ENCODE measurements around the gene SLC35F6. TPM values are rescaled to one million over a fixed set of nuclear protein-coding genes. Genes with fewer than 3 reads are reported as not detected.

SLC35F6 gene
- polyA plus RNA-seq, 1 donor (not counting 4 experiments of a cell fraction or from before 2014, with no cell fraction given): 25.7 TPM

DNA sequence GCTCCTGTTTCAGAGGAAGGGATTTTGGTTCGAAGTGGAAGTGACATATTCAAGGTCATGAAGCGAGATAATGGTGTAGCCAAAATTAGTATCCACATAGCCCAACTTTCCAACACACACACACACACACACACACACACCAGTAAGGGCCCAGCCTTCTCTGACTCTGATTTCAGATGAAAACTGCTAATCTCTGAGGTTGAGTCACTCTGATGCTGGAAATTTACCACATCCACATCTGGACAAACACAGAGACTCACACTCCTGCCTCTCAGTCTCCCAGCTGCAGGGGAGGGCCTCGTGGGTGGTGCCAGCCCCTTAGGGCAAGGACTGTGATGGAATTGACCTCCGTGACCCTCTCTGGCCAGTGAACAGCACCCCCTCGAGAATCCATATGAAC is 29.0 kb upstream of the SLC35F6 start:
- FAIRE-seq: no peak

DNA sequence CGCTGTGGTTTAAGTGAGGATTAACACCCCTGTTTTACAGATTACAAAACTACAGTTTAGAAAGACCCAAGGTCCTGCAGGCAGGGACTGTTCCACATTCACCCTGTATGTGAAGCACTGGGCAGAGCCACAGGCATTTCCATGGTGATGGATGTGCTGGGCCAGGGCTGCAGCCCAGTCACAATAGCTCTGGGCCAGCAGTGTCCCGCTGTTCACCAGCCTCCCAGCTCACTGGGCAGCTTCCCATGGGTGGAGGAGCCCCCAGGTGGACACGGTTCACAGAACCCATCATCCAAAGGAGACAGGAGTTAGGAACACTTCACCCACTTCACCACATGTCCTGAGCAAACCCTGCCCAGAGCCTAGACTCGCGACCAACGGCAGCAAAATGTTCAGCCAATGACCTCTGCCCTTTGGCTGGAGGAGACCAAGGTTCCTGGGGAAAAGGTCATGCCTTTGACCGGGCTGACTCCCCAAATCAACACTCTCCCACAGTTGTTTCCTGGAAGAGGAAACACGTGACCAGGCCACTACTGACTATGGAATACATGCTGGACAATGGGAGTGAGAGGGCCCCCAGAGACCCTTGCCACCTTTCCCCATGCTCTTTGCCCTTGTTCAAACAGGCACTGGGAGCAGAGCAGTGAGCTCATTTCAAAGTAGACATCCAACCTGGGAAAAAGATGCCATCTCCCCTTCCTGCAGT is 28.0 kb upstream of the SLC35F6 start:
- dilution Hi-C loops (cut with MboI; ENCODE audit: extremely low pct_ligation_motif_present, low sequenced_read_pairs): no loop called here

More for the DNA sequence above, 29.0 kb upstream of the SLC35F6 start:
- no peak overlapping the region for H2AFZ ChIP-seq (ENCODE audit: control insufficient read depth, low read length)
- H3K27ac ChIP-seq (ENCODE audit: control insufficient read depth, insufficient read depth, low read length): no peak overlapping the region
- no peak for DNase-seq (ENCODE audit: low read depth, low spot score)
- no peak overlapping the region for H3K9ac ChIP-seq (ENCODE audit: control insufficient read depth, extremely low read depth, insufficient read depth, low read length)
- no peaks in the 10 kb centered on the region for H3K27me3 ChIP-seq (ENCODE audit: control insufficient read depth, extremely low read depth, insufficient read depth, low read length)
- H3K4me1 ChIP-seq (ENCODE audit: control insufficient read depth, extremely low read depth, insufficient read depth, low read length): no peaks in the 10 kb centered on the region
- TF ChIP-seq, protein P1, sequence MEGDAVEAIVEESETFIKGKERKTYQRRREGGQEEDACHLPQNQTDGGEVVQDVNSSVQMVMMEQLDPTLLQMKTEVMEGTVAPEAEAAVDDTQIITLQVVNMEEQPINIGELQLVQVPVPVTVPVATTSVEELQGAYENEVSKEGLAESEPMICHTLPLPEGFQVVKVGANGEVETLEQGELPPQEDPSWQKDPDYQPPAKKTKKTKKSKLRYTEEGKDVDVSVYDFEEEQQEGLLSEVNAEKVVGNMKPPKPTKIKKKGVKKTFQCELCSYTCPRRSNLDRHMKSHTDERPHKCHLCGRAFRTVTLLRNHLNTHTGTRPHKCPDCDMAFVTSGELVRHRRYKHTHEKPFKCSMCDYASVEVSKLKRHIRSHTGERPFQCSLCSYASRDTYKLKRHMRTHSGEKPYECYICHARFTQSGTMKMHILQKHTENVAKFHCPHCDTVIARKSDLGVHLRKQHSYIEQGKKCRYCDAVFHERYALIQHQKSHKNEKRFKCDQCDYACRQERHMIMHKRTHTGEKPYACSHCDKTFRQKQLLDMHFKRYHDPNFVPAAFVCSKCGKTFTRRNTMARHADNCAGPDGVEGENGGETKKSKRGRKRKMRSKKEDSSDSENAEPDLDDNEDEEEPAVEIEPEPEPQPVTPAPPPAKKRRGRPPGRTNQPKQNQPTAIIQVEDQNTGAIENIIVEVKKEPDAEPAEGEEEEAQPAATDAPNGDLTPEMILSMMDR (optimal IDR thresholded peaks at IDR 0.05 in 1 of 3, IDR thresholded peaks at IDR 0.05 in 1 of 3, conservative IDR thresholded peaks at IDR 0.05 in 1 of 3; ENCODE audit: extremely low read depth in 1 of 3, insufficient read depth in 2 of 3, low read length in 3 of 3): no peak
- no peak for TF ChIP-seq EZH2 (IDR thresholded peaks at IDR 0.05; ENCODE audit: low read length)
- no peaks in the 10 kb centered on the region for H3K79me2 ChIP-seq (ENCODE audit: control insufficient read depth, insufficient read depth, low read length)
- no peaks in the 10 kb centered on the region for H3K36me3 ChIP-seq (ENCODE audit: control insufficient read depth in 2 of 2, extremely low read depth in 1 of 2, insufficient read depth in 2 of 2, low read length in 2 of 2)
- no peaks in the 10 kb centered on the region for H4K20me1 ChIP-seq (ENCODE audit: control insufficient read depth, extremely low read depth, insufficient read depth, low read length)
- H3K4me2 ChIP-seq (ENCODE audit: control insufficient read depth, extremely low read depth, insufficient read depth, low read depth, low read length): no peak overlapping the region
- H3K9me1 ChIP-seq (ENCODE audit: control insufficient read depth, extremely low read depth, insufficient read depth, low read length): no peaks in the 10 kb centered on the region
- no peak overlapping the region for H3K4me3 ChIP-seq (ENCODE audit: control insufficient read depth in 2 of 3, extremely low read depth in 1 of 3, insufficient read depth in 2 of 3, low read depth in 1 of 3, low read length in 3 of 3)
- H3K9me3 ChIP-seq (ENCODE audit: control insufficient read depth, low read depth, low read length): no peaks in the 10 kb centered on the region
- dilution Hi-C loops (cut with MboI; ENCODE audit: extremely low pct_ligation_motif_present, low sequenced_read_pairs): no loop called here

More for the DNA sequence above, 28.0 kb upstream of the SLC35F6 start:
- H3K4me1 ChIP-seq (ENCODE audit: control insufficient read depth, extremely low read depth, insufficient read depth, low read length): no peaks in the 10 kb centered on the region
- no peak overlapping the region for H3K9ac ChIP-seq (ENCODE audit: control insufficient read depth, extremely low read depth, insufficient read depth, low read length)
- no peak overlapping the region for H2AFZ ChIP-seq (ENCODE audit: control insufficient read depth, low read length)
- H3K79me2 ChIP-seq (ENCODE audit: control insufficient read depth, insufficient read depth, low read length): no peaks in the 10 kb centered on the region
- H3K9me1 ChIP-seq (ENCODE audit: control insufficient read depth, extremely low read depth, insufficient read depth, low read length): no peaks in the 10 kb centered on the region
- H3K36me3 ChIP-seq (ENCODE audit: control insufficient read depth in 2 of 2, extremely low read depth in 1 of 2, insufficient read depth in 2 of 2, low read length in 2 of 2): no peaks in the 10 kb centered on the region
- FAIRE-seq: no peak
- no peak overlapping the region for H3K27ac ChIP-seq (ENCODE audit: control insufficient read depth, insufficient read depth, low read length)
- no peaks in the 10 kb centered on the region for H3K27me3 ChIP-seq (ENCODE audit: control insufficient read depth, extremely low read depth, insufficient read depth, low read length)
- H4K20me1 ChIP-seq (ENCODE audit: control insufficient read depth, extremely low read depth, insufficient read depth, low read length): no peaks in the 10 kb centered on the region
- TF ChIP-seq, protein P1 (optimal IDR thresholded peaks at IDR 0.05 in 1 of 3, IDR thresholded peaks at IDR 0.05 in 1 of 3, conservative IDR thresholded peaks at IDR 0.05 in 1 of 3; ENCODE audit: extremely low read depth in 1 of 3, insufficient read depth in 2 of 3, low read length in 3 of 3): no peak
- no peak for TF ChIP-seq EZH2 (IDR thresholded peaks at IDR 0.05; ENCODE audit: low read length)
- DNase-seq (ENCODE audit: low read depth, low spot score): no peak
- no peak overlapping the region for H3K4me3 ChIP-seq (ENCODE audit: control insufficient read depth in 2 of 3, extremely low read depth in 1 of 3, insufficient read depth in 2 of 3, low read depth in 1 of 3, low read length in 3 of 3)
- H3K9me3 ChIP-seq (ENCODE audit: control insufficient read depth, low read depth, low read length): no peaks in the 10 kb centered on the region
- H3K4me2 ChIP-seq (ENCODE audit: control insufficient read depth, extremely low read depth, insufficient read depth, low read depth, low read length): no peak overlapping the region

All from keratinocyte (primary cell).